HepG2 (cell line): ENCODE results near the gene ASTN1. TPM values are rescaled to one million over a fixed set of nuclear protein-coding genes. Genes with fewer than 3 reads are reported as not detected.

Source experiments
- ATAC-seq: fragments of 200-7000 bp; cut with Tn5 transposase; 3 replicates; pipeline ENCODE4 v1.9.1; 2020; ENCODE audit warnings: mild to moderate bottlenecking, moderate library complexity
- BruUV-seq: library from RNA; stranded (reverse); fragments of 400-500 nt; replicated peaks from 2 replicates; lab custom pipeline; 2021; lab: Mats Ljungman, UMichigan
- CTCF ChIA-PET: fragments of 300-600 bp; formaldehyde crosslinking; extraction: SDS; loops from one replicate; lab custom pipeline; 2021; ENCODE audit warnings: low total read pairs, inconsistent platforms, low intra/inter-chr PET ratio; lab: Yijun Ruan, JAX
- POLR2A ChIA-PET: fragments of 350-600 bp; sonication (Branson Sonifier 250); formaldehyde crosslinking; loops from one replicate; lab custom pipeline; 2020; ENCODE audit warnings: antibody characterized with exemption, inconsistent platforms; lab: Yijun Ruan, JAX
- DNase-seq: peaks from one replicate; pipeline ENCODE4 v3.0.0-alpha.2; 2015; ENCODE audit warnings: low spot score
- FAIRE-seq: peaks from 3 replicates; lab custom pipeline; 2011; peaks lifted over from hg19 to GRCh38; lab: Jason Lieb, UNC
- H2AFZ ChIP-seq: one replicate; pipeline ENCODE4 v1.6.1; 2011; ENCODE audit warnings: low read length, inconsistent platforms
- H3K27ac ChIP-seq: fragments of 300-600 bp; 3 replicates; pipeline ENCODE4 v1.8.0; 2011; ENCODE audit warnings: mixed run types, mild to moderate bottlenecking, mixed read lengths, low read length, inconsistent platforms; ENCODE audit not compliant: insufficient read depth; ENCODE audit errors: extremely low read length
- H3K27me3 ChIP-seq, 2 experiments: fragments of 200-600 bp in 1 of 2; 2 replicates in 1 of 2; 3 replicates in 1 of 2; pipeline versions ENCODE4 v1.6.0 to v1.8.0; 2011; ENCODE audit warnings: low read length in 2 of 2, mild to moderate bottlenecking in 2 of 2, moderate library complexity in 2 of 2, inconsistent platforms in 1 of 2; ENCODE audit not compliant: insufficient read depth in 2 of 2, control insufficient read depth in 1 of 2
- H3K36me3 ChIP-seq, 2 experiments: fragments of 200-600 bp in 1 of 2; replicated peaks in 1 of 2; 2 replicates in 1 of 2; 3 replicates in 1 of 2; pipeline versions ENCODE4 v1.5.1 to v1.8.0; 2011; ENCODE audit warnings: low read length in 2 of 2, inconsistent platforms in 1 of 2; ENCODE audit not compliant: insufficient read depth in 2 of 2, control insufficient read depth in 1 of 2
- H3K4me1 ChIP-seq: 2 replicates; pipeline ENCODE4 v1.5.1; 2012; ENCODE audit warnings: low read length, inconsistent platforms; ENCODE audit not compliant: insufficient read depth
- H3K4me2 ChIP-seq: 2 replicates; pipeline ENCODE4 v1.6.0; 2011; ENCODE audit warnings: low read depth, low read length, inconsistent platforms
- H3K4me3 ChIP-seq, 3 experiments: fragments of 200-600 bp in 1 of 3; sonication (generic), shearing (Covaris generic) in 1 of 3; replicated peaks in 1 of 3; 2 replicates each; pipeline ENCODE4 v1.5.1; 2011 to 2016; ENCODE audit warnings: low read length in 3 of 3, inconsistent platforms in 2 of 3, low read depth in 2 of 3, mild to moderate bottlenecking in 2 of 3, control low read depth in 1 of 3, mixed read lengths in 1 of 3; ENCODE audit not compliant: insufficient read depth in 1 of 3
- H3K79me2 ChIP-seq: one replicate; pipeline ENCODE4 v1.6.1; 2011; ENCODE audit warnings: low read length, inconsistent platforms; ENCODE audit not compliant: insufficient read depth
- H3K9ac ChIP-seq: 2 replicates; pipeline ENCODE4 v1.6.0; 2011; ENCODE audit warnings: mild to moderate bottlenecking, low read depth, low read length, inconsistent platforms; ENCODE audit not compliant: insufficient read depth
- H3K9me3 ChIP-seq: 2 replicates; pipeline ENCODE4 v1.5.1; 2012; ENCODE audit warnings: mild to moderate bottlenecking, low read length
- H4K20me1 ChIP-seq: 2 replicates; pipeline ENCODE4 v1.6.0; 2011; ENCODE audit warnings: inconsistent platforms, mild to moderate bottlenecking, low read length, moderate library complexity; ENCODE audit not compliant: insufficient read depth
- ARID4A ChIP-seq: sonication (generic); formaldehyde crosslinking; IDR thresholded peaks from 2 replicates; pipeline ENCODE4 v1.5.0; 2020; ENCODE audit warnings: mild to moderate bottlenecking, missing genetic modification reagents, borderline replicate concordance
- CCDC6 ChIP-seq: sonication (generic); formaldehyde crosslinking; IDR thresholded peaks from 2 replicates; pipeline ENCODE4 v1.8.1; 2022; ENCODE audit warnings: mild to moderate bottlenecking, missing genetic modification reagents, moderate library complexity
- IKZF1 ChIP-seq: fragments of 450-650 bp; IDR thresholded peaks from 2 replicates; pipeline ENCODE4 v1.7.1; 2016
- RNF219 ChIP-seq: sonication (generic); formaldehyde crosslinking; IDR thresholded peaks from 2 replicates; pipeline ENCODE4 v1.5.0; 2020; ENCODE audit warnings: mild to moderate bottlenecking, missing genetic modification reagents
- SMYD3 ChIP-seq: sonication (generic); formaldehyde crosslinking; IDR thresholded peaks from 2 replicates; pipeline ENCODE4 v1.8.1; 2023; ENCODE audit warnings: mild to moderate bottlenecking, missing genetic modification reagents
- ZNF788 ChIP-seq: sonication (generic); formaldehyde crosslinking; IDR thresholded peaks from 2 replicates; pipeline ENCODE4 v1.5.0; 2020; ENCODE audit warnings: mild to moderate bottlenecking, missing genetic modification reagents, borderline replicate concordance
- WGBS: methylation state at CpG from one replicate; pipeline ENCODE4 v1.1.6; 2017; ENCODE audit warnings: low lambda C conversion rate; 5-methylcytosine and 5-hydroxymethylcytosine counted together
- in situ Hi-C: cut with HindIII; loops from 2 replicates; pipeline ENCODE4 v1.10.0; 2017; ENCODE audit warnings: low pct_unique_long_range_greater_than_20kb; ENCODE audit not compliant: extremely low pct_ligation_motif_present
- intact Hi-C: fragments of 100-400 bp; cut with micrococcal nuclease; formaldehyde crosslinking; loops from one replicate; pipeline ENCODE4 v1.10.0; 2022; ENCODE audit not compliant: unreplicated experiment
- polyA plus RNA-seq, 8 experiments: library from polyadenylated mRNA; depleted of rRNA in 3 of 8; stranded (reverse) in 7 of 8; unstranded in 1 of 8; fragments of >200 nt; fragmentation: Illumina TruSeq in 4 of 8; extraction: Trizol in 4 of 8; gene quantifications; 2 replicates each; pipeline versions ENCODE4 v1.2.1 to v1.2.3, GENCODE V29; 2011 to 2016; ENCODE audit warnings: low read depth in 4 of 8, missing spikeins in 1 of 8, mixed read lengths in 1 of 8; ENCODE audit not compliant: insufficient read depth in 1 of 8
- total RNA-seq, 5 experiments: library from RNA; depleted of rRNA; stranded (reverse); fragments of >200 nt; fragmentation: Illumina TruSeq; extraction: Trizol; gene quantifications; 2 replicates each; pipeline ENCODE4 v1.2.3, GENCODE V29; 2016; ENCODE audit warnings: low read depth in 1 of 5

The ASTN1 gene
- total and polyA plus RNA-seq, 2 of the 13 experiments (the other 11 are each of a cell fraction or from before 2014, with no cell fraction given), result not detected

- CTCF ChIA-PET, result no interaction called here
- Histone ChIP-seq H3K79me2 (no peaks in the 10 kb centered on the region), H3K36me3 (no peaks in the 10 kb centered on the region), H3K4me3 (no peak overlapping the region), H3K9me3 (no peaks in the 10 kb centered on the region), H3K4me1 (no peaks in the 10 kb centered on the region), H3K27ac (no peak overlapping the region), H2AFZ (no peak overlapping the region), H3K27me3 (no peaks in the 10 kb centered on the region), H4K20me1 (no peaks in the 10 kb centered on the region), H3K9ac (no peak overlapping the region), H3K4me2 (no peak overlapping the region)
- 0% methylated on average over 2 of the region's 2 CpGs for WGBS
- BruUV-seq, result no TSS peak
- intact Hi-C loops, result no loop called here
- no peak for ATAC-seq
- in situ Hi-C loops, result loop anchor here (10.0 to 25.0 kb wide), 3 partner anchors 276 to 1679 kb away; no protein-coding TSS in a partner anchor
- TF ChIP-seq ZNF788 (CRISPR knock-in tag), result no peak
- POLR2A ChIA-PET, result no interaction called here
- DNase-seq, result no peak
- FAIRE-seq, result no peak
Measured at GRCh38 chr1:176841238-176841637, 323.3 kb downstream of the ASTN1 start.

- DNase-seq (no peak), FAIRE-seq (no peak), ATAC-seq (no peak)
- BruUV-seq, result no TSS peak
- Histone ChIP-seq H3K36me3 (no peaks in the 10 kb centered on the region), H3K27me3 (no peaks in the 10 kb centered on the region), H2AFZ (no peak overlapping the region), H3K9ac (no peak overlapping the region), H3K9me3 (no peaks in the 10 kb centered on the region), H3K4me1 (no peaks in the 10 kb centered on the region), H3K79me2 (no peaks in the 10 kb centered on the region), H3K27ac (no peak overlapping the region), H3K4me2 (no peak overlapping the region), H4K20me1 (no peaks in the 10 kb centered on the region), H3K4me3 (no peak overlapping the region)
- ChIA-PET CTCF (no interaction called here), POLR2A (no interaction called here)
- in situ Hi-C loops, result loop anchor here (25.0 kb wide), 2 partner anchors 452 to 1677 kb away; no protein-coding TSS in a partner anchor
- TF ChIP-seq SMYD3 (CRISPR knock-in tag) (no peak), CCDC6 (CRISPR knock-in tag) (no peak), IKZF1 (no peak), RNF219 (CRISPR knock-in tag) (no peak), ARID4A (CRISPR knock-in tag) (no peak)
- intact Hi-C loops, result no loop called here
- WGBS, result 3% methylated on average over 4 of the region's 4 CpGs
Measured at GRCh38 chr1:176839216-176839615, 325.3 kb downstream of the ASTN1 start.
